Muscle layer of colon (tissue), 2 donors: ENCODE data around the gene RNF225.
A peak's percentile ranks its signal among the peaks of the same experiment; 100 is the strongest.

ENCODE experiments used
- H3K27ac ChIP-seq: one replicate; pipeline ENCODE4 v1.7.0; 2013; ENCODE audit warnings: low read depth, mild to moderate bottlenecking, low read length, moderate library complexity
- H3K27me3 ChIP-seq, 2 donors: one replicate each; pipeline ENCODE4 v1.7.0; 2013; ENCODE audit warnings: low read length in 2 of 2, mild to moderate bottlenecking in 2 of 2; ENCODE audit not compliant: insufficient read depth in 2 of 2, control insufficient read depth in 1 of 2
- H3K36me3 ChIP-seq: one replicate; pipeline ENCODE4 v1.7.0; 2013; ENCODE audit warnings: mild to moderate bottlenecking, low read length; ENCODE audit not compliant: insufficient read depth
- H3K4me1 ChIP-seq: one replicate; pipeline ENCODE4 v1.7.0; 2013; ENCODE audit warnings: mild to moderate bottlenecking, low read length; ENCODE audit not compliant: insufficient read depth
- H3K4me3 ChIP-seq, 2 donors: one replicate each; pipeline ENCODE4 v1.7.0; 2013; ENCODE audit warnings: low read length in 2 of 2, low read depth in 1 of 2, mild to moderate bottlenecking in 1 of 2, moderate library complexity in 1 of 2
- H3K9ac ChIP-seq: one replicate; pipeline ENCODE4 v1.7.0; 2013; ENCODE audit warnings: low read length
- H3K9me3 ChIP-seq: one replicate; pipeline ENCODE4 v1.7.0; 2013; ENCODE audit warnings: mild to moderate bottlenecking, low read length
- donor health status: abdominal sarcoma.
- donor health status: Adenocarcinoma of cecum.

Gene RNF225

DNA sequence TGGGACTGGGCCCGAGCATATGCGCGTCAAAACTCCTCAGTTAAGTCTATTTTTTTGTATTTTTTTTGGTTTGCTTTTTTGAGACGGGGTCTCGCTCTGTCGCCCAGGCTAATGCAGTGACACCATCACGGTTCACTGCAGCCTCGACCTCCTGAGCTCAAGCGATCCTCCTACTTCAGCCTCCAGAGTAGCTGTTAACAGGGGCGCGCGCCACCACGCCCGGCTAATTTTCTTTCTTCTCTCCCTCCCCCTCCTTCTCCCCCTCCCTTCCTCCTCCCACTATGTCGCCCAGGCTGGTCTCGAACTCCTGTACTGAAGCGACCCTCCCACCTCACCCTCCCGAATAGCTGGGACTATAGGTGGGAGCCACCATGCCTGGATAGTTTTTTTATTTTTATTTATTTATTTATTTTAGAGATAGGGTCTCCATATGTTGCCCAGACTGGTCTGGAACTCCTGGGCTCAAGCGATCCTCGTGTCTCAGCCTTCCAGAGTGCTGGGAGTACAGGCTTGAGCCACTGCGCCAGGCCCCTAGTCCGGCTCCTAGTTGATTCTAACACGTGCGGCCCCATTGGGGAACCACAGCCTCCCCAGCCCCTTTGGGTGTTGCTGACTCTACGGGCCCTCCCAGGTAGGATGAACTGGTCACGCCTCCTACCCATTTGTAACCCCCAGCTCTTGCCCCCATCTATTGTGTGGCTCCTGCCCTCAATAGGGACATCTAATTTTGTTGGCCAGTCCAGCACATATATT, 13.8 kb upstream of the RNF225 start:
- no peak overlapping the region for H3K9ac ChIP-seq
- H3K9me3 ChIP-seq: no peaks in the 10 kb centered on the region
- no peaks in the 10 kb centered on the region for H3K27me3 ChIP-seq
- H3K27ac ChIP-seq: peak overlapping the region; percentile 75
- H3K4me1 ChIP-seq: peaks cover 27% of the 10 kb centered on the region
- no peaks in the 10 kb centered on the region for H3K36me3 ChIP-seq
- peak overlapping the region; percentile 85 to 91 for H3K4me3 ChIP-seq

DNA sequence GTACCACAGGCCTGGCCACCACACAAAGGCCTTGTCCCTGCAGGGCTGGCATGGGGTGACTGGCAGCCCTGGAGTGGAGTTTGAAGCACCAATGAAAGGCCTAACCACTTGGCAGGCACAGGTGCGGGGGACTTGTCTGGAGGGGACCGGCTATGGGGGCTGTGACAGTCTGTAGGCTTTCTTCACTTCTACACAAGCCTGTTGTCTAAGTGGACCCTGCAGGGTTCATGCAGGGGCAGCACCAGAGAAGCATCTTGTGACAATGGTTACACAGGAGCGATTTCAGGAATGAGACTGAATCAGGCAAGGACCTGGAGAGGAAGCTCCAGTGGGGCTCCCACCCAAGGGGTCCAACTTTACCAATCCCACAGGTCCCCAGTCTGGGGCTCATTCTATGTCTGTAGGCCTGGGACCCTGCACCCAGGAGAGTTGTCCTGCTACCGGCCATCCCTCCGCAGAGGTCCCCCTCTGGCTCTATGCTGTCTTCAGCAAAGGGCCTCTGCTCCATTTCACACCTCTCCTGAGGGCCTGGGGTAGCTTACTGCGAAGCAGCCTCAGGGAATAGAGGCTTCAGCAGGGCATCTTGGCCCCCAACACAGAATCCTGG, 12.4 kb upstream of the RNF225 start:
- H3K4me3 ChIP-seq: no peak overlapping the region
- peaks cover 34% of the 10 kb centered on the region for H3K4me1 ChIP-seq
- H3K9me3 ChIP-seq: no peaks in the 10 kb centered on the region
- no peaks in the 10 kb centered on the region for H3K27me3 ChIP-seq
- no peak overlapping the region for H3K9ac ChIP-seq
- no peak overlapping the region for H3K27ac ChIP-seq
- H3K36me3 ChIP-seq: peaks cover under 1% of the 10 kb centered on the region

DNA sequence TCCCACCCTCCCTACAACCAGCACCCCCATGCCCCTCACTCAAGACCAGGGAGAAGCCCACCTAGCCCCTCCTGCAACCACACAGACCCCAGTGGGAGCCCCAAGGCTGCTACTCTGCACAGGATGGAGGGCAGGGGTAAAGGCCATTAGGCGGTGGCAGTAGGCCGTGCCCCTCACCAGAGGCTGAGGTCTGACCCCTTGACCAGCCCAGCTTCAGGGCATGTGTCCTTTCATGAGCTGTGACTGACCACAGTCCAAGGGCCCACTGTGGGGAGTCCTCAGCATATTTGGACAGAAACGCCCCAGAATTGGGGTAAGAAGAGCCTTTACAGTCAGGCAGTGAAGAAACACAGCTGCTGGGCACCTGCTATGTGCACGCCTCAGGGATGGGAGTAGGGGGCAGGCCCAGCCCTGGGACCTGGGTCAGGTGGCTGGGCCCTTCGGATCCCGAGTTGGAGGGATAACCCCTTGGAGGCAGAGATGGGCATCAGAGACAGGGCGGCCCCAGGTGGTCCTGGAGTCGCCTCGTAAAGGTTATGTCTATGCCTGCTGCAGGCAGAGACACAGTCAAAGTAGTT, 10.1 kb upstream of the RNF225 start:
- H3K4me1 ChIP-seq: peaks cover 32% of the 10 kb centered on the region
- H3K9me3 ChIP-seq: no peaks in the 10 kb centered on the region
- H3K27me3 ChIP-seq: no peaks in the 10 kb centered on the region
- peaks cover 13% of the 10 kb centered on the region for H3K36me3 ChIP-seq
- peak overlapping the region; percentile 82 to 98 for H3K4me3 ChIP-seq
- H3K9ac ChIP-seq: peak overlapping the region; percentile 75
- H3K27ac ChIP-seq: peak overlapping the region; percentile 93

DNA sequence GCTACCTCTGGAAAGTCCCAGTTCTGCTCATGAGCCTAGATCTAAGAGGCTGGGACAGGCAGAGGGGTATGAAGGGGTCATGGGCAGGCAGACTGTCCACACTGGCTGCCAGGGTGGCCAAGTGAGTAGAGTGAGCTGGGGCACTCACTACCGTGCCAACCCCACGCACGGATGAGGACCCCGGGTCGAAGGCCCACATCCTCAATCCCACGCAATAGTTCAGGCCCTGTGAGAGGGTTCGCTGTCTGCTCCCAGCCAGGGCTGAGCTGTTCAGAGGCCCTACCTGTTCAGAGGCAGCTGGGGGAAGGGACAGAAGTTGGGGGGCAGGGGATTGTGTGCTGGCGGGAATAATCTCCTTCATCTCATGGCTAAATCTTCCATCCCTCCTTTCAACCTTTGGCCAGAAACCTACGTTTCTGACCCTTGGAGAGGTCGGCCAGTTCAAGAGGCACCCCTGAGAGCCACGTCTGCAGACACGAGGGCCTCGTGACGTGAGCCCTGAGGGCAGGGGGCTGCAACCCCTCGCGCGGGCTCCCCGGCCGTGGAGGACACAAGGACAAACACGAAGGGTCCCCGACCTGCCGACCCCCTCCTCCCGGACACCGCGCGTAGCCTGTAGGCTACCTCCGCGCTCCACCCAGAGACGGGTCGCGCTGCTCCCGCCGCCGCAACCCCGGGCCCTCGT, 9.4 kb upstream of the RNF225 start:
- H3K9ac ChIP-seq: peak overlapping the region; percentile 75
- peaks cover 32% of the 10 kb centered on the region for H3K4me1 ChIP-seq
- H3K36me3 ChIP-seq: peaks cover 13% of the 10 kb centered on the region
- H3K27ac ChIP-seq: peak overlapping the region; percentile 93
- H3K27me3 ChIP-seq: no peaks in the 10 kb centered on the region
- no peaks in the 10 kb centered on the region for H3K9me3 ChIP-seq
- H3K4me3 ChIP-seq: peak overlapping the region; percentile 82 to 98

DNA sequence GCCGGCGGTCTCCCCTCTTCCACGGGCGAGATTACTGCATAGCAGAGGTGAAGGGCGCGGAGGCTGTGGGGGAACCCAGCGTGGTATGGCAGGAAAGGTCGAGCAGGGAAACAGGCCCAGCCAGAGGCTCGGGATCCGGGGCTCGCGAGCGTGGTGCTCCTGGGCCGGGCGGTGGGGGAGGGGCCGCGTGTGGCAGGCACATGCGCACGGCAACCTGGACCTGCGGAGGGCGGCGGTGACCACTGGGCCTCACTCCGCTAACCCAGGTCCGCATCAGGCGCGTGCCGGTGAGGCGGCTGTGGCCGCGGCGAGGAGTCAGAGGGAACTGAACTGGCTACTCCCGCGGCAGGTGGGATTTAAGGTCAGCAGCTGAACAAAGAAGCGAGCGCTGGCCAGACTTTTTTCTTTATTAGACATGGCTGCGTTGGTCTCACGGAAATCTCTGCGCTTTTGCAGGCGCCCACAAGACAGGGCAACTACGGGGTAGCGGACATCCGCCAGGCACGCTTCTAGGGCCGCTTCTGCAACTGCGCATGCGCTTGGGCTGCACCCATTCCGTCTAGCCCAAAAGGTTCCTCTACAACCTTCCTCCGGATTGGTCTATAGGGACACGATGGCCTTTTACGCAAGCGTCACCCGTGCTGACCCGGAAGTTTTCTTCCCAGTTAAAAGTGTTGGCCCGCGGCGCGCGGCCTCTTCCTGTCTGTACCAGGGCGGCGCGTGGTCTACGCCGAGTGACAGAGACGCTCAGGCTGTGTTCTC, 8.7 kb upstream of the RNF225 start, which contains the start of gene RPS5:
TSS of gene RPS5 (plus strand) at position 694 of the 762 bp plus-strand sequence. CDS start 869 bp downstream, outside the sequence.
- no peaks in the 10 kb centered on the region for H3K27me3 ChIP-seq
- H3K36me3 ChIP-seq: peaks cover 13% of the 10 kb centered on the region
- H3K4me1 ChIP-seq: peaks cover 32% of the 10 kb centered on the region
- H3K4me3 ChIP-seq: peak within 1 kb of the TSS; percentile 82 to 98
- H3K9ac ChIP-seq: peak within 1 kb of the TSS; percentile 75
- H3K9me3 ChIP-seq: no peaks in the 10 kb centered on the region
- H3K27ac ChIP-seq: peak within 1 kb of the TSS; percentile 93

DNA sequence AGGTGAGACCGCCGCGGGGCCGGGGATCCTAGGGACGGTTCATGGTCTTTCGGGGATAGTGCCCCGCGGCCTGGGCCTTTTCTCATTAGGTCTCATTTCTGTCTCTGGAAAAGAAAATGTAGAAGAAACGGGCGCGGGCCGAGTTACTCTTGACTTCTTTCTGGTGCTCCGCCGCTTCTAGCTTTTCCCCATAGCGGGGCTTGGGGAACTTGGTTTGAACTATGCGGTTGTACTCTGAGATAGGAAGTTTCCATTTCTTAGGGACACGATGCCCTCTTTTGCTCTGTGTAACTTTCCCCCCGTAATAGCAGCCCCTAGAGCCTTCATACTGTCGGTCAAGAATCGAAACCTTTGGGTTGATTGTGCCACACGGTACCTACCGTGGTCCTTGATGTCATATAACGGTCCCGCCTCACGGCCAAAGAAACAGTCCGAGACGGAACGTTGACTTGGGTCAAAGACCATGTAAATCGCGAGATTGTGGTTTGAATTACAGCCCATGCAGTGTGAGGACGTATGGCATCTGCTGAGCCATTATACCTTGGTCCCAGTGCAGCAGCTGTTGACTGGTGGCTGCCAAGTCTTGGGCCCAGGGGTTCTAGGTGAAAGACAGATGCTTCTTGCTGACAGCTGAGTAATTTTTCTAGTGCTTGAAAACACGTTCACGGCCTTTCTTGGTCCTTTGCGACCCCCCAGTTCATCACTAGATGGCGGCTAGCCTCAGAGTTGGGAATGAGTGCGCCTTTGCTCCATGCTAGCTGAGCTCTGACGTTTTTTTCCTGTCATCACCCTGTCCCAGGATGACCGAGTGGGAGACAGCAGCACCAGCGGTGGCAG, 7.9 kb upstream of the RNF225 start:
- H3K27ac ChIP-seq: peak overlapping the region; percentile 87
- H3K4me1 ChIP-seq: peaks cover 27% of the 10 kb centered on the region
- peak overlapping the region; percentile 75 for H3K9ac ChIP-seq

DNA sequence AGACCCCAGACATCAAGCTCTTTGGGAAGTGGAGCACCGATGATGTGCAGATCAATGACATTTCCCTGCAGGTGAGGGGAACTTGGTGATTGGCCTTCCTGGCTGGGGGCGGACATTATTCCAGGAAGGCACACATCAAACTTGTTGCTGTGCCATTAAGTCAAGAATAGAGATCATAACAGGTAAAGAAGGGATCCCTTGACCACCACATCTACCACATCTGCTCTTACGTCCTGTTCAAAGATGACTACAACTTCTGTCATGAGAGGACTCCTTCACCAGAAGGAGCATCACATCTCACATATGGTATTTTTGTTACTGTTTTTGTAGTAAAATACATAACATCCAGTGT, 7.3 kb upstream of the RNF225 start:
- peaks cover 27% of the 10 kb centered on the region for H3K4me1 ChIP-seq
- no peaks in the 10 kb centered on the region for H3K27me3 ChIP-seq
- no peaks in the 10 kb centered on the region for H3K9me3 ChIP-seq
- peak overlapping the region in 1 of 2 donors; percentile 98 for H3K4me3 ChIP-seq
- H3K27ac ChIP-seq: no peak overlapping the region
- peak overlapping the region; percentile 75 for H3K9ac ChIP-seq
- H3K36me3 ChIP-seq: peaks cover 22% of the 10 kb centered on the region

More for the DNA sequence above, 7.9 kb upstream of the RNF225 start:
- Histone ChIP-seq H3K4me3 (peak overlapping the region; percentile 82 to 98), H3K9me3 (no peaks in the 10 kb centered on the region), H3K27me3 (no peaks in the 10 kb centered on the region), H3K36me3 (peaks cover 16% of the 10 kb centered on the region)

DNA sequence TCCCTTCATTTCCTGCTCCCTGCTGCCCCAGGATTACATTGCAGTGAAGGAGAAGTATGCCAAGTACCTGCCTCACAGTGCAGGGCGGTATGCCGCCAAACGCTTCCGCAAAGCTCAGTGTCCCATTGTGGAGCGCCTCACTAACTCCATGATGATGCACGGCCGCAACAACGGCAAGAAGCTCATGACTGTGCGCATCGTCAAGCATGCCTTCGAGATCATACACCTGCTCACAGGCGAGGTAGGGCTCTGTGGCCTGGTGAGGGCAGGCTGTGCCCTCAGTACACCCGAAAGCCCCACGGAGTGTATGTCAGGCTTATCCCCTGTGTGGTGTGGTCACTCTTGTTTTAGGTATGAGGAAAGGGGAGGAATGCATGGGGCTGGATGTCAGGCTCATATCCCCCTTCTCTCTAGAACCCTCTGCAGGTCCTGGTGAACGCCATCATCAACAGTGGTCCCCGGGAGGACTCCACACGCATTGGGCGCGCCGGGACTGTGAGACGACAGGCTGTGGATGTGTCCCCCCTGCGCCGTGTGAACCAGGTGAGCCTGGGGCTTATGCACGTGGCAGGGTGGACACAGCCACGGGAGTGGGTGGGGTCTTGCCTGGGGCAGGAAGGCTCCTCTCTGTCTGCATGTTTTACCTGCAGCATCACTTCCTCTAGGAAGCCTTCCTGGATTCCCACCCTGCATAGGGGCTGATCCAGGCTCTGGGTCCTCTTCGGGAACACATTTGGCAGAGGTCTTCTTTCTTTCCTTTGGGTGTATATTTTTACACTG, 2.3 kb upstream of the RNF225 start:
- Histone ChIP-seq H3K27ac (no peak overlapping the region), H3K36me3 (peaks cover 39% of the 10 kb centered on the region), H3K27me3 (peaks cover 21 to 27% of the 10 kb centered on the region in 2 donors), H3K9ac (no peak overlapping the region), H3K9me3 (no peaks in the 10 kb centered on the region), H3K4me1 (peaks cover 9% of the 10 kb centered on the region), H3K4me3 (no peak overlapping the region)

DNA sequence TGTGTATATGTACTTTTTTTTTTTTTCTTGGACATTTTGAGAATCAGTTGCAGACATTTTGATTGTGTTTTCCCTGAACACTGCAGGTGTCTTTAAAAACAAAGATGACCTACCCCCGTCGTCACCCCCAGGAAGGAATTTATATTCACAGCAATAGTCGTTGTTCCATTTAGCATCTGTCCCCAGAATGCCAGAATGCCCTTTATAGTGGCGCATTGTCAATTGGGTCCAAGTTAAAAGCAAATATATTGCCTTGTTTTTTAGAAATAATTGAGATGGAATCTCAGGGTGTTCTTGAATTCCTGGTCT, 1.8 kb upstream of the RNF225 start:
- H3K9ac ChIP-seq: no peak overlapping the region
- H3K9me3 ChIP-seq: no peaks in the 10 kb centered on the region
- H3K4me1 ChIP-seq: peaks cover 6% of the 10 kb centered on the region
- H3K4me3 ChIP-seq: no peak overlapping the region
- H3K36me3 ChIP-seq: peaks cover 34% of the 10 kb centered on the region
- H3K27ac ChIP-seq: no peak overlapping the region
- peaks cover 24 to 30% of the 10 kb centered on the region in 2 donors for H3K27me3 ChIP-seq

DNA sequence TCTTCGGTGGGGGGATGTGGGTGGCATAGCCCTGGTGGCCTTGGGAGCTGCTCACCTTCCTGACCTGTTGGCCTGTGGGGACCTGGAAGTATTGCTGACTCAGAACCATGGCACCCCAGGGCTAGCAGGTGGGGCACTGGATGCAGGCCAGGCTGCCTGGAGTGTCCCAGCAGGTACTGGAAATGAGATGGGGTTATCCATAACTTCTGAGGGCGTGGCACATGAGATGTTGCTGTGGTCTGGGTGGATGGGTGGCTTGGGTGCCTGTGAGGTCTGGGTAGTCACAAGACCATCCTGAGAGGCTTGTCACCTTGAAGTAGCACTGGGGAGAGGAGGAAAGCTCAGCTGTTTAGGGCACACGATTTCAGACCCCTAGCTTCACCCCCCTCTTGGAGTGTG, 636 bp upstream of the RNF225 start:
- no peak overlapping the region for H3K27ac ChIP-seq
- H3K27me3 ChIP-seq: peaks cover 24 to 30% of the 10 kb centered on the region in 2 donors
- H3K4me1 ChIP-seq: no peaks in the 10 kb centered on the region
- no peak overlapping the region for H3K4me3 ChIP-seq
- peaks cover 27% of the 10 kb centered on the region for H3K36me3 ChIP-seq
- H3K9ac ChIP-seq: no peak overlapping the region
- H3K9me3 ChIP-seq: no peaks in the 10 kb centered on the region
